ENCODE measurements around the gene PAPOLG. TPM values are rescaled to one million over a fixed set of nuclear protein-coding genes. Genes with fewer than 3 reads are reported as not detected.

Gene PAPOLG
- total and polyA plus RNA-seq, 2 of the 4 experiments (the other 2 are of a cell fraction), result 3.5 to 12.4 TPM

- Histone ChIP-seq H2BK120ac (ENCODE audit: low read depth, low read length) (no peak overlapping the region), H3K79me1 (ENCODE audit: low read depth in 1 of 2, low read length in 2 of 2) (no peaks in the 10 kb centered on the region), H3K9ac (ENCODE audit: low read depth, low read length) (no peak overlapping the region), H4K20me1 (ENCODE audit: insufficient read depth, low read length) (no peaks in the 10 kb centered on the region), H3K9me1 (ENCODE audit: insufficient read depth, low read length) (no peaks in the 10 kb centered on the region), H2AFZ (replicated peaks; ENCODE audit: low read length, poor library complexity) (no peak overlapping the region), H4K8ac (ENCODE audit: low read depth in 2 of 2, low read length in 2 of 2) (no peak overlapping the region), H2BK15ac (ENCODE audit: low read depth, low read length) (no peak overlapping the region), H2BK20ac (ENCODE audit: low read depth, low read length) (no peak overlapping the region), H3K36me3 (ENCODE audit: control insufficient read depth, insufficient read depth, low read length) (no peaks in the 10 kb centered on the region), H2AK9ac (replicated peaks; ENCODE audit: low read depth, low read length, poor library complexity) (no peak overlapping the region), H4K5ac (ENCODE audit: low read depth, low read length) (no peak overlapping the region), H3K27ac (ENCODE audit: insufficient read depth, low read length) (no peak overlapping the region), H3K27me3 (ENCODE audit: control insufficient read depth, insufficient read depth, low read length) (no peaks in the 10 kb centered on the region), H3K9me3 (ENCODE audit: control insufficient read depth, insufficient read depth, low read length) (no peaks in the 10 kb centered on the region), H2BK5ac (ENCODE audit: low read depth, low read length, poor library complexity, severe bottlenecking) (no peak overlapping the region), H3K4me1 (ENCODE audit: control insufficient read depth, insufficient read depth, low read length) (no peaks in the 10 kb centered on the region), H2AK5ac (ENCODE audit: low read depth, low read length) (no peak overlapping the region), H3K23ac (ENCODE audit: low read depth, low read length) (no peak overlapping the region), H3K4me3 (ENCODE audit: insufficient read depth, low read depth, low read length) (no peak overlapping the region), H4K91ac (ENCODE audit: insufficient read depth, low read depth, low read length) (no peak overlapping the region), H3K18ac (ENCODE audit: low read depth, low read length) (no peak overlapping the region), H3K56ac (ENCODE audit: extremely low read depth, insufficient read depth, low read length) (no peak overlapping the region), H3K4me2 (ENCODE audit: low read depth, low read length) (no peak overlapping the region), H3K4ac (ENCODE audit: low read depth, low read length) (no peak overlapping the region), H3K14ac (replicated peaks; ENCODE audit: low read depth, low read length) (no peak overlapping the region)
- dilution Hi-C loops (cut with HindIII; ENCODE audit: low sequenced_read_pairs, unreplicated experiment), result no loop called here
- no TSS peak for BruUV-seq (replicated peaks)
- WGBS, 2 experiments (ENCODE audit: extremely low coverage in 2 of 2, insufficient read length in 1 of 2), result no CpG with 5 or more reads among the region's 7 CpGs
- ChIA-PET CTCF (interaction anchor here (1.4 kb wide), 1 partner anchor 12 kb away, joined by 3 read pairs; no protein-coding TSS in a partner anchor), POLR2A (ENCODE audit: unreplicated experiment) (no interaction called here)
- in situ Hi-C loops (cut with MboI; ENCODE audit: low sequenced_read_pairs), result no loop called here
- TF ChIP-seq RCOR1 (IDR thresholded peaks at IDR 0.05; ENCODE audit: insufficient replicate concordance, low read length) (no peak), POLR2A (IDR thresholded peaks at IDR 0.05; ENCODE audit: low read depth, low read length) (no peak)
- DNase-seq (no peak), ATAC-seq (ENCODE audit: low read depth) (no peak)
- intact Hi-C loops (cut with micrococcal nuclease), result no loop called here
Measured at GRCh38 chr2:60719331-60719730, 36.7 kb upstream of the PAPOLG start.
